ENCODE measurements around the gene HESX1. TPM values are rescaled to one million over a fixed set of nuclear protein-coding genes. Genes with fewer than 3 reads are reported as not detected.
A peak's percentile ranks its signal among the peaks of the same experiment; 100 is the strongest.

HESX1 gene
- polyA plus RNA-seq, 1 experiment: 0.25 TPM

DNA sequence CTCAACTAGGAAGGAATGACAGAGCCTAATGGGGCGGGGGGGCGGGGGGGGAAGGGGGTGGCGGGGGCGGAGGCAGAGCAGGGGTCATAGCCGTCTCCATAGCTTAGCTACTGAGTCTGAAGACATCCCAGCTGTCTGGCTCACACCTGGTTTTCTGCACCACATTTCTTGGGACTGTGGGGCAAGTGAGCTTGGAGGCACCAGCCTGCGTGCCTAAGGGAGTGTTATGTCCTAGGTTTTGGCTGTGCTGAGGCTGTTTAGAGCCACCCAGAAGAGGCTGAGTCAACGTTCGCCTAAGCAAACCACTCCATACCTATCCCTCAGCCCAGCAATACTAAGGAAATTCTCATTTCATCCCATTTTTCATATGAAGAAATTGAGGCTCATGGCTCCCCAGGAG is 36.0 kb downstream of the HESX1 start:
- DNase-seq (ENCODE audit: low read depth): no peak
- TF ChIP-seq, protein P1, sequence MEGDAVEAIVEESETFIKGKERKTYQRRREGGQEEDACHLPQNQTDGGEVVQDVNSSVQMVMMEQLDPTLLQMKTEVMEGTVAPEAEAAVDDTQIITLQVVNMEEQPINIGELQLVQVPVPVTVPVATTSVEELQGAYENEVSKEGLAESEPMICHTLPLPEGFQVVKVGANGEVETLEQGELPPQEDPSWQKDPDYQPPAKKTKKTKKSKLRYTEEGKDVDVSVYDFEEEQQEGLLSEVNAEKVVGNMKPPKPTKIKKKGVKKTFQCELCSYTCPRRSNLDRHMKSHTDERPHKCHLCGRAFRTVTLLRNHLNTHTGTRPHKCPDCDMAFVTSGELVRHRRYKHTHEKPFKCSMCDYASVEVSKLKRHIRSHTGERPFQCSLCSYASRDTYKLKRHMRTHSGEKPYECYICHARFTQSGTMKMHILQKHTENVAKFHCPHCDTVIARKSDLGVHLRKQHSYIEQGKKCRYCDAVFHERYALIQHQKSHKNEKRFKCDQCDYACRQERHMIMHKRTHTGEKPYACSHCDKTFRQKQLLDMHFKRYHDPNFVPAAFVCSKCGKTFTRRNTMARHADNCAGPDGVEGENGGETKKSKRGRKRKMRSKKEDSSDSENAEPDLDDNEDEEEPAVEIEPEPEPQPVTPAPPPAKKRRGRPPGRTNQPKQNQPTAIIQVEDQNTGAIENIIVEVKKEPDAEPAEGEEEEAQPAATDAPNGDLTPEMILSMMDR (IDR thresholded peaks at IDR 0.05; ENCODE audit: insufficient read depth, low read depth, low read length): no peak

DNA sequence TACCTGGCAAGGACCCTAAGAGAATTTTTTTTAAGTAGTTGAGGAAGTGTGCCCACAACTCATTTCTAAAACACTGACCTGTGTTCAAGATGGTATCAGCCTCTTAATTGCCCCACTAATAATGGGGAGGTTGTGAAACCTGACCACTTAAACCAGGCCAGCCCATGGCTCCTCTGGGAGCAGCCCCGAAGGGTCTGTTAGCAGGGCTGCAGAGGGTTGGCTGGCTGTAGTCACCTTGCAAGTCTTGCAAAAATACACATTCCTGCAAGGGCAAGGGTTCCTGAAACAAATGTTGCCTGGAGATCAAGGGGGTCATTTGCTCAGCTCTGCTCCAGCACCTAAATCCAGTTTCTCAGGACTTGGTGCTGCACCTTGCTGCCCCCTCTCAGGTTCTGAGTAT is 37.9 kb downstream of the HESX1 start:
- TF ChIP-seq, protein P1 (IDR thresholded peaks at IDR 0.05; ENCODE audit: insufficient read depth, low read depth, low read length): no peak
- peaks cover 16% of the 10 kb centered on the region for H3K27me3 ChIP-seq (ENCODE audit: control insufficient read depth, insufficient read depth, low read length)
- no peak for DNase-seq (ENCODE audit: low read depth)
- no peak overlapping the region for H3K4me3 ChIP-seq (ENCODE audit: low read depth, low read length)
- POLR2A ChIA-PET: no interaction called here
- CTCF ChIA-PET: no interaction called here
- no peaks in the 10 kb centered on the region for H3K36me3 ChIP-seq (ENCODE audit: control insufficient read depth, insufficient read depth, low read length)

More for the DNA sequence above, 36.0 kb downstream of the HESX1 start:
- H3K27me3 ChIP-seq (ENCODE audit: control insufficient read depth, insufficient read depth, low read length): peaks cover 23% of the 10 kb centered on the region
- ChIA-PET CTCF (no interaction called here), POLR2A (no interaction called here)
- H3K4me3 ChIP-seq (ENCODE audit: low read depth, low read length): no peak overlapping the region
- H3K36me3 ChIP-seq (ENCODE audit: control insufficient read depth, insufficient read depth, low read length): no peaks in the 10 kb centered on the region

DNA sequence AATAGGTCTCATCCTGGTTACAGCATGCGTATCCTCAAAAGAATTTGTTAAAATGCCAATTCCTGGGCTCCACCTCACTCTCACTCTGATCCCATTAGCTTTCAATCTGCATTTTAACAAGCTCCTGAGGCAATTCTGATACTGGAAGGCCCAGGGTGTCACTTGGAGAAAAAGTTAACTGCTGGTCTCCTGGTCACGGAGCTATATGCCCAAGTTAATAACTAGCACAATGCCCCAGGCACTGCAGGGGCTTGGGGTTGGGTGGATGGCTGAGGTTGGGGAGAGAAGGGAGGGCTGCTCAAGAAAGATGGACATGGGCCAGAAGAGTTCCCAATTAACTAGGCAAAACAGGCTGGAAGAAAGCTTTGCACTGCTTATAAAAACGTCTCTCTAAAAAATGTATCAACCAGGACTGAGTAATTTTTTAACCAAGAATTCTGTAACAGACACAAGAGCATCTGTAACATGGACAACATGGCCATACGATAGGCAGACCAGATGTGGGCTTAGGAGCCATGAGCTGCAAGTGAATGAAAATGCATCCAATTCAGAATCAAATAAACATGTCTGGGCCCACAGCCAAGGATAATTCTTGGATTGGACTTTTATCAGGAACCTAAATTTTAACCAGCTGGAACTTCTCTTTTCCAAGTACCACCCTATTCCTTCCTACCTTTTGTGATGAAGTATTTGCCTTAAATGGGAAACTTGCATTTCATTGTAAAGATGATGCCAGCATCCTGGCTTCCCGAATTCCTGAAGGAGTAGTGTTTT is 38.8 kb downstream of the HESX1 start:
- CTCF ChIA-PET: interaction anchor here (0.8 to 6.2 kb wide), 5 partner anchors 9 to 21 kb away, joined by 3 to 30 read pairs (median 3); no protein-coding TSS in a partner anchor
- POLR2A ChIA-PET: no interaction called here

DNA sequence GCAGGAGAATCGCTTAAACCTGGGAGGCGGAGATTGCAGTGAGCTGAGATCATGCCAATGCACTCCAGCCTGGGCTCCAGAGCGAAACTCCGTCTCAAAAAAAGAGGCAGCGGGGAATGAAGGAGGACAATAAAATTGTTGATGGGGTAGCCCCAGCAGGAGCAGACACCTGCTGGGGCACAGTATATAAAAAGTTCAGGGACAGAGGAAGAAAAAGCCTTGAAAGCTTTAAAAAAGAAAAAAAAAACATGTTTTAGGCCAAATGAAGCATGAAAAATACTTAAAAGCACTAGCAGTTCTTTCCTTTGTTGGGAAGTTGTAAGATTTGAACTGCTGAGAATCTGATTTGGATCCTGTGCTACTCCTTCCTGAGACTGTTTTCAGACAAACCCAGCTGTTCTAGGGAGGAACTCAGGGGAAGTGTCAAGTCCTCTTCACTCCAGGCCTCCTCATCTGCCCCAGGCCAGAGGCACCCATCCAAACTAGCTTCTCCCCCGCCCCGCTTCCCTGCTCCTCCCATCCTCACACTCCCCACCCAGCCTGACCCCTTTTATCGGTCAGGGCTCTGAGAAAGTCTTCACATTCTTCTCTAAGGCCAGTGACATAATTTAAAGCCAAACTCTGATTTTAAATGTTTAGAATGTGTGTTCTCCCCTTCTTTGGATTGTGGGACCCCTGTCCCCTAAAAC is 39.6 kb downstream of the HESX1 start:
- Histone ChIP-seq H3K27me3 (ENCODE audit: control insufficient read depth, insufficient read depth, low read length) (peaks cover 14% of the 10 kb centered on the region), H3K4me3 (ENCODE audit: low read depth, low read length) (no peak overlapping the region), H3K36me3 (ENCODE audit: control insufficient read depth, insufficient read depth, low read length) (no peaks in the 10 kb centered on the region)
- DNase-seq (ENCODE audit: low read depth): no peak
- POLR2A ChIA-PET: no interaction called here
- TF ChIP-seq, protein P1 (IDR thresholded peaks at IDR 0.05; ENCODE audit: insufficient read depth, low read depth, low read length): no peak
- CTCF ChIA-PET: interaction anchor here (0.8 to 6.2 kb wide), 5 partner anchors 9 to 20 kb away, joined by 3 to 30 read pairs (median 3); no protein-coding TSS in a partner anchor

More for the DNA sequence above, 38.8 kb downstream of the HESX1 start:
- TF ChIP-seq, protein P1 (IDR thresholded peaks at IDR 0.05; ENCODE audit: insufficient read depth, low read depth, low read length): no peak
- Histone ChIP-seq H3K4me3 (ENCODE audit: low read depth, low read length) (no peak overlapping the region), H3K27me3 (ENCODE audit: control insufficient read depth, insufficient read depth, low read length) (peaks cover 14% of the 10 kb centered on the region), H3K36me3 (ENCODE audit: control insufficient read depth, insufficient read depth, low read length) (no peaks in the 10 kb centered on the region)
- DNase-seq (ENCODE audit: low read depth): peak; percentile 48

Measured in BJ (cell line).